Ovary (tissue), 9 donors: ENCODE results near the gene VWA5B1. TPM values are rescaled to one million over a fixed set of nuclear protein-coding genes. Genes with fewer than 3 reads are reported as not detected.

Source experiments
- DNase-seq, 5 donors: peaks; one replicate each; pipeline ENCODE4 v3.0.0-alpha.2; 2019 to 2020
- H3K27ac ChIP-seq, 2 donors: fragments of 200-600 bp; one replicate each; pipeline versions ENCODE4 v1.5.1 to v1.8.0; 2019 to 2022
- H3K27me3 ChIP-seq: fragments of 200-600 bp; one replicate; pipeline ENCODE4 v1.8.0; 2022
- H3K36me3 ChIP-seq: fragments of 200-600 bp; sonication (generic); one replicate; pipeline ENCODE4 v1.5.1; 2019
- H3K4me1 ChIP-seq: one replicate; pipeline ENCODE4 v1.8.1; 2013; ENCODE audit warnings: mild to moderate bottlenecking, moderate library complexity; ENCODE audit not compliant: insufficient read depth
- H3K4me3 ChIP-seq: fragments of 200-600 bp; sonication (generic); one replicate; pipeline ENCODE4 v1.5.1; 2017
- H3K9me3 ChIP-seq, 2 donors: fragments of 200-600 bp in 1 of 2; sonication (generic) in 1 of 2; one replicate each; pipeline versions ENCODE4 v1.5.1 to v1.8.1; 2013 to 2019; ENCODE audit warnings: mild to moderate bottlenecking in 1 of 2, moderate library complexity in 1 of 2
- EP300 ChIP-seq: sonication (generic); formaldehyde crosslinking; IDR thresholded peaks from one replicate; pipeline ENCODE4 v1.6.1; 2017; ENCODE audit warnings: antibody characterized with exemption
- POLR2A ChIP-seq: fragments of 450-650 bp; IDR thresholded peaks from one replicate; pipeline ENCODE4 v1.6.1; 2017; ENCODE audit warnings: antibody characterized with exemption, mild to moderate bottlenecking, moderate library complexity
- WGBS, 3 donors: extraction: QIAGEN DNeasy Blood & Tissue Kit in 1 of 3; methylation state at CpG; one replicate each; pipeline versions ENCODE4 v1.1.5 to v1.1.7; 2013 to 2017; 5-methylcytosine and 5-hydroxymethylcytosine counted together
- intact Hi-C, 4 donors: fragments of 100-400 bp; cut with DNase I; formaldehyde crosslinking; loops; one replicate each; pipeline versions ENCODE4 v1.11.0 to v1.15.1; 2022 to 2023
- polyA plus RNA-seq, 2 donors: library from polyadenylated mRNA; stranded (reverse); fragments of 200-250 nt in 1 of 2; fragments of 350-450 nt in 1 of 2; fragmentation: Illumina TruSeq in 1 of 2; extraction: RNeasy Lipid Tissue Mini Kit (QIAGEN cat#74804) in 1 of 2; gene quantifications; one replicate each; pipeline ENCODE4 v1.2.3, GENCODE V29; 2013 to 2014
- total RNA-seq, 7 donors: library from RNA; depleted of rRNA in 2 of 7; stranded (reverse); fragments of >200 nt in 2 of 7; fragmentation: NEBNext Ultra II Directional in 3 of 7; extraction: Animal tissue kit (Norgen Biotek cat#: 25700) in 3 of 7; gene quantifications; one replicate each; pipeline versions ENCODE4 v1.1.0 to v1.2.4, GENCODE V29; 2016 to 2023
- TF ChIP-seq, protein P1 (sequence below), 3 donors: fragments of 450-650 bp in 2 of 3; fragments of 200-600 bp in 1 of 3; IDR thresholded peaks; one replicate each; pipeline versions ENCODE4 v1.5.1 to v1.8.0; 2016 to 2022; ENCODE audit warnings: antibody characterized with exemption in 3 of 3, mild to moderate bottlenecking in 1 of 3
- donor health status: DM: no; HTN: no; CAD: no; lungs with moderate emphysema.
- donor health status: DM: no; HTN: no; CAD: no.
- donor health status: Bipolar disorder and iron deficiency.
- donor health status: DM: yes; HTN: yes; CAD: no.
- donor health status: DM: no; HTN: no; CAD: no.
- donor health status: DM: yes; HTN: yes; CAD: no.

The VWA5B1 gene
- total and polyA plus RNA-seq, 9 donors, result 0.10 to 1.5 (median 0.21) TPM; not detected in 5

DNA sequence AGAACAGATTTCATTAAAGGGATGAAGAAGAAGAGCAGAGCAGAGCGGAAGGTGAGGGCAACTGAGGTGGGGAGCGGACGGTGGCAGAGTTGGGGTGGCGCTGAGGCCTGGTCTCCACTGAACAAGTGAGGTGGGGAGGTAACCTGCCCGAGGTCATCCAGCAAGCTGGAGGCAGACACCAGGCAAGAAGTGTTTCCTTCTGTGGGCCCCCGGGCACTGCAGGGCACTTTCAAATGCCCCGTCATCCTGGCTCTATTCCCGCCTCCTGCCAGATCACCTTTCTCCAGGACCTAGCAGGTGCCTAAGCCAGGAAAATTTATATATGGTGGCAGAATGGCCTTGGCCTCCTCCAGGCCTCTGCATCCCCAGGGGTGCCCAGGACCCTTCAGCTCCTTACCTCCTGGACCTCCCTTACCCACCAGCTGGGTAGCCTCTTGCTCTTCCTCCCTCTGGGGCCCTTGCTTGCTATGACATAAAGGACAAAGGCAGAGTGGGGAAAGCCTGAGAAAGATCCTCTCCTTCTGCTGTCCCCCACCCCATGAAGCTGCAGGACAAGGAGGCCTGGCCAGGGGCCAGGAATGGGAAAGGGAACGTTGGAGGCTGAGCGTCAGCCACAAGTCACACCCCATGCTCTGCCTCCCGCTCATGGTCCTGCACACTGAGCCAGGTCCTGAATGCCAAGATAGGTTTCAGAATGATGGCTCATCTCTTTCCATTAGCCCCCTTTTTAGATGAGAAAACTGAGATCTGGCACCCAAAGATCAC, 29.0 kb downstream of the VWA5B1 start:
- H3K9me3 ChIP-seq, result no peaks in the 10 kb centered on the region
- H3K4me3 ChIP-seq, result no peak overlapping the region
- TF ChIP-seq, protein P1, sequence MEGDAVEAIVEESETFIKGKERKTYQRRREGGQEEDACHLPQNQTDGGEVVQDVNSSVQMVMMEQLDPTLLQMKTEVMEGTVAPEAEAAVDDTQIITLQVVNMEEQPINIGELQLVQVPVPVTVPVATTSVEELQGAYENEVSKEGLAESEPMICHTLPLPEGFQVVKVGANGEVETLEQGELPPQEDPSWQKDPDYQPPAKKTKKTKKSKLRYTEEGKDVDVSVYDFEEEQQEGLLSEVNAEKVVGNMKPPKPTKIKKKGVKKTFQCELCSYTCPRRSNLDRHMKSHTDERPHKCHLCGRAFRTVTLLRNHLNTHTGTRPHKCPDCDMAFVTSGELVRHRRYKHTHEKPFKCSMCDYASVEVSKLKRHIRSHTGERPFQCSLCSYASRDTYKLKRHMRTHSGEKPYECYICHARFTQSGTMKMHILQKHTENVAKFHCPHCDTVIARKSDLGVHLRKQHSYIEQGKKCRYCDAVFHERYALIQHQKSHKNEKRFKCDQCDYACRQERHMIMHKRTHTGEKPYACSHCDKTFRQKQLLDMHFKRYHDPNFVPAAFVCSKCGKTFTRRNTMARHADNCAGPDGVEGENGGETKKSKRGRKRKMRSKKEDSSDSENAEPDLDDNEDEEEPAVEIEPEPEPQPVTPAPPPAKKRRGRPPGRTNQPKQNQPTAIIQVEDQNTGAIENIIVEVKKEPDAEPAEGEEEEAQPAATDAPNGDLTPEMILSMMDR (IDR thresholded peaks at IDR 0.05), result no peak
- TF ChIP-seq POLR2A (no peak), EP300 (no peak)
- no peaks in the 10 kb centered on the region for H3K36me3 ChIP-seq
- 81 to 86% (median 81%) methylated on average over 11 of the region's 11 CpGs for WGBS, 3 donors
- H3K27ac ChIP-seq, result no peak overlapping the region
- H3K27me3 ChIP-seq, result no peaks in the 10 kb centered on the region
- DNase-seq, result no peak
- intact Hi-C loops, result no loop called here
- peaks cover 2% of the 10 kb centered on the region for H3K4me1 ChIP-seq

DNA sequence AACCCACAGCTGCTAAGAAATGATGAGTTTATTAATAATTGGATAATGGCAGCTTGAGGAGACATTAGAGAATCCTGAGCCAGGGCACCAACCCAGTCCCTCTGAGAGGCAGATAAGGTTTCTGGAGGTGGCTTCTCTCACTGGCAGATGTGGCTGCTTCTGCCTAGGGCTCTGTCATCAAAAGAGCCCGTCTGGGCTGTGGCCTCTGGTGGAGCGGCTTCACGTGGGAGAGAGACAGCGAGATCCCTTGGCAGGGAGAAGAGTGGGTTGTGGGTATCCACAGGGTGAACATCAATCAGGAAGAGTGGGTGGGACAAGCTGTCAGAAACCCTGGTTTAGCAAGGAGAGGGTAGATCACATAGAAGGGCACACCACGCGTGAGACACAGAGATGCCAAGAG, 30.0 kb downstream of the VWA5B1 start:
- Histone ChIP-seq H3K4me1 (peaks cover 8% of the 10 kb centered on the region), H3K4me3 (no peak overlapping the region), H3K27ac (no peak overlapping the region), H3K9me3 (no peaks in the 10 kb centered on the region), H3K36me3 (no peaks in the 10 kb centered on the region), H3K27me3 (no peaks in the 10 kb centered on the region)
- WGBS, 3 donors, result 83 to 89% (median 85%) methylated on average over 6 of the region's 6 CpGs
- TF ChIP-seq POLR2A (no peak), EP300 (no peak)
- TF ChIP-seq, protein P1 (IDR thresholded peaks at IDR 0.05), result no peak
- intact Hi-C loops, result no loop called here
- DNase-seq, result no peak

DNA sequence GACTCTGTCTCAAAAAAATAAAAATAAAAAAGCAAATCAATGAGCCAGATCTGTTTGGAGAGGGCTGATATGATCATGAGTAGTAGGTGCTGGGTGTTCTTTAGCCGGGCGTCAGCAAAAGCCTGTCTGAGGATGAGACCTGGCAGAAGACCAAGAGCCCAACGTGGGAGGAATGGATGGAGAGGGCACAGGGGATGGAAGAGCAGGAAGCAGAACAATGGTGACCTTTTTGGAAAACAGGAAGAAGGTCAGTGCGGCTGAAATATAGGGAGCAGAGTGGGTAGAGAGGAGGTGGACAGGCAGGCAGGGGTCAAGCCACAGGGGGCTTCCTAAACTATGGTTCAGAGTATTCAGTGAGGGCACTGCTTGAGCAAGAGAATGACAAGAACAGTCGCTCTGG, 30.9 kb downstream of the VWA5B1 start:
- TF ChIP-seq, protein P1 (IDR thresholded peaks at IDR 0.05), result no peak
- TF ChIP-seq POLR2A (no peak), EP300 (no peak)
- Histone ChIP-seq H3K4me3 (no peak overlapping the region), H3K4me1 (peaks cover 8% of the 10 kb centered on the region), H3K36me3 (no peaks in the 10 kb centered on the region), H3K27ac (no peak overlapping the region), H3K27me3 (no peaks in the 10 kb centered on the region), H3K9me3 (no peaks in the 10 kb centered on the region)
- no peak for DNase-seq
- intact Hi-C loops, result no loop called here
- 16 to 30% (median 27%) methylated on average over 5 of the region's 5 CpGs for WGBS, 3 donors

DNA sequence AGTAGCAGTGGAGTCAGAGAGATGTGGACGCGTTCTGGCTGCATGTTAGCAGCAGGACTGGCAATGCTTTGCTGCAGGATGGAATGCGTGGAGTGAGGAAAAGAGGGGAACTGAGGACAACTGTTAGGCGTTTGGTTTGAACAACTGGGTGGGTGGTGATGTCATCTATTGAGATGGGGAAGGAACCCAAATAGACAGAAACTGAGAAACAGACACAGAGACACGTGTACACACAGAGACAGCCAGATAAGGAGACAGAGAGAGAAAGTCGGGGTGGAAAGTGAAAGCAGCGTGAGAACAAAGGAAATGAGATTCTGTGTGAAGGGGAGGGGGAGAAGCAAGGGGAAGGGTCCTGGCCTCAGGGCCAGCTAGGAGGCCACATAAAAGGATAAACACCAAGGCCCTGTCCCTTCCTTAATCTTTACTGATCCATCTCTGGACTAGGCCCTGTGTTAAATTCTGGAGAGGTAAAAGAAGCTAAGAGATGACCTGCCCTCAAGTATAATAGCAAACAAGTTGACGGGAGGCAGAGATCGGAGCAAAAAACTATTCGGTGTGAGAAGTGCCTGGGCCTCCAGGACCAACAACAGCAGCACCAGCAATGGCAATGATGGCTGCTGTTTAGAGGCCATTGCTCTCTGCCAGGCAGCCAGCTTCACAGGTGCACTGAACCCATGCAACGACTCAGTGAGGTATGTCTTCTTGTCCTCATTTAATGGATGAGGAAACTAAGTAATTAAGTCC, 31.6 kb downstream of the VWA5B1 start:
- no peak for TF ChIP-seq POLR2A
- TF ChIP-seq EP300, result no peak
- TF ChIP-seq, protein P1 (IDR thresholded peaks at IDR 0.05), result no peak
- no peaks in the 10 kb centered on the region for H3K9me3 ChIP-seq

More for the DNA sequence above, 31.6 kb downstream of the VWA5B1 start:
- peaks cover 8% of the 10 kb centered on the region for H3K4me1 ChIP-seq
- DNase-seq, result no peak
- H3K27me3 ChIP-seq, result no peaks in the 10 kb centered on the region
- H3K4me3 ChIP-seq, result no peak overlapping the region
- WGBS, 3 donors, result 42 to 56% (median 53%) methylated on average over 11 of the region's 11 CpGs
- no peak overlapping the region for H3K27ac ChIP-seq
- intact Hi-C loops, result no loop called here
- H3K36me3 ChIP-seq, result no peaks in the 10 kb centered on the region
